Spleen (tissue), 11 donors: ENCODE measurements around the gene RIMBP2. TPM values are rescaled to one million over a fixed set of nuclear protein-coding genes. Genes with fewer than 3 reads are reported as not detected.

Experiments
- DNase-seq: peaks from one replicate; pipeline ENCODE4 v3.0.0-alpha.2; 2020
- H3K27ac ChIP-seq, 8 donors: fragments of 200-600 bp; sonication (generic) in 7 of 8; 1 replicate in 4 of 8; 2 replicates in 4 of 8; pipeline versions ENCODE4 v1.5.0 to v1.8.0; 2016 to 2021; ENCODE audit warnings: inconsistent platforms in 4 of 8, mild to moderate bottlenecking in 4 of 8, moderate library complexity in 1 of 8
- H3K27me3 ChIP-seq, 7 donors: fragments of 200-600 bp; sonication (generic) in 6 of 7; replicated peaks in 1 of 7; 1 replicate in 4 of 7; 2 replicates in 3 of 7; pipeline versions ENCODE4 v1.5.0 to v1.8.0; 2016 to 2021; ENCODE audit warnings: inconsistent platforms in 3 of 7, mild to moderate bottlenecking in 1 of 7
- H3K36me3 ChIP-seq, 6 donors: fragments of 200-600 bp; sonication (generic) in 5 of 6; 1 replicate in 4 of 6; 2 replicates in 2 of 6; pipeline versions ENCODE4 v1.5.0 to v1.8.0; 2016 to 2021; ENCODE audit warnings: inconsistent platforms in 2 of 6
- H3K4me1 ChIP-seq, 6 donors: fragments of 200-600 bp; sonication (generic) in 5 of 6; 1 replicate in 3 of 6; 2 replicates in 3 of 6; pipeline versions ENCODE4 v1.5.0 to v1.8.0; 2016 to 2021; ENCODE audit warnings: inconsistent platforms in 3 of 6
- H3K4me3 ChIP-seq, 8 donors: fragments of 200-600 bp; sonication (generic) in 7 of 8; 1 replicate in 4 of 8; 2 replicates in 4 of 8; pipeline versions ENCODE4 v1.5.0 to v1.8.0; 2016 to 2021; ENCODE audit warnings: inconsistent platforms in 4 of 8, mild to moderate bottlenecking in 4 of 8, moderate library complexity in 2 of 8
- H3K9me3 ChIP-seq, 8 donors: fragments of 200-600 bp; sonication (generic) in 7 of 8; 1 replicate in 4 of 8; 2 replicates in 4 of 8; pipeline versions ENCODE4 v1.5.0 to v1.8.0; 2016 to 2021; ENCODE audit warnings: inconsistent platforms in 4 of 8
- POLR2A ChIP-seq, 3 donors: fragments of 450-650 bp; IDR thresholded peaks; one replicate each; pipeline ENCODE4 v1.5.1; 2017; ENCODE audit warnings: antibody characterized with exemption in 3 of 3, mild to moderate bottlenecking in 1 of 3
- POLR2AphosphoS5 ChIP-seq, 3 donors: sonication (generic); formaldehyde crosslinking; IDR thresholded peaks; one replicate each; pipeline ENCODE4 v1.5.1; 2017; ENCODE audit warnings: antibody characterized with exemption in 3 of 3
- WGBS, 5 donors: extraction: QIAGEN DNeasy Blood & Tissue Kit in 3 of 5; methylation state at CpG; one replicate each; pipeline versions ENCODE4 v1.1.5 to v1.1.7; 2013 to 2018; 5-methylcytosine and 5-hydroxymethylcytosine counted together
- intact Hi-C: fragments of 100-400 bp; cut with DNase I; formaldehyde crosslinking; loops from one replicate; pipeline ENCODE4 v1.15.0; 2023; ENCODE audit warnings: low total_unique reads
- polyA plus RNA-seq, 3 donors: library from polyadenylated mRNA; stranded (reverse); fragments of 200-250 nt; gene quantifications; one replicate each; pipeline ENCODE4 v1.2.1, GENCODE V29; 2013
- total RNA-seq, 7 donors: library from RNA; depleted of rRNA in 3 of 7; stranded (reverse); fragments of >200 nt in 3 of 7; fragmentation: NEBNext Ultra II Directional in 4 of 7; extraction: Animal tissue kit (Norgen Biotek cat#: 25700) in 4 of 7; gene quantifications; one replicate each; pipeline versions ENCODE4 v1.1.0 to v1.2.1, GENCODE V29; 2016 to 2021
- TF ChIP-seq, protein P1 (sequence below), 11 experiments: fragments of 200-600 bp in 7 of 11; fragments of 450-650 bp in 4 of 11; sonication (generic) in 4 of 11; IDR thresholded peaks in 8 of 11; conservative IDR thresholded peaks in 3 of 11; 1 replicate in 7 of 11; 2 replicates in 4 of 11; pipeline versions ENCODE4 v1.4.0 to v1.8.0; 2016 to 2021; ENCODE audit warnings: antibody characterized with exemption in 11 of 11, inconsistent platforms in 4 of 11, mild to moderate bottlenecking in 1 of 11
- donor health status: healthy with polysubstance abuse.
- donor health status: DM: no; HTN: no; CAD: no; lungs with moderate emphysema.
- donor health status: DM: no; HTN: no; CAD: no.
- donor health status: Bipolar disorder and iron deficiency.
- donor health status: healthy.
- donor health status: DM: no; HTN: no; CAD: no.
- donor health status: DM: yes; HTN: yes; CAD: no.

RIMBP2 gene
- total and polyA plus RNA-seq, 10 donors: 0.05 to 5.2 (median 0.95) TPM

GRCh38 chr12:130620756-130621155 lies 95.3 kb downstream of the RIMBP2 start:
- no peak for DNase-seq
- H3K27me3 ChIP-seq: no peaks in the 10 kb centered on the region
- H3K36me3 ChIP-seq: no peaks in the 10 kb centered on the region
- no peaks in the 10 kb centered on the region for H3K4me1 ChIP-seq
- H3K9me3 ChIP-seq: peaks cover 0 to 17% (median 0%) of the 10 kb centered on the region in 8 donors
- 81 to 91% (median 88%) methylated on average over 5 to 6 of the region's 6 CpGs for WGBS, 5 donors
- no peak overlapping the region for H3K27ac ChIP-seq
- intact Hi-C loops: no loop called here
- no peak for TF ChIP-seq POLR2A (IDR thresholded peaks at IDR 0.05)
- TF ChIP-seq POLR2AphosphoS5 (IDR thresholded peaks at IDR 0.05): no peak
- TF ChIP-seq, protein P1, sequence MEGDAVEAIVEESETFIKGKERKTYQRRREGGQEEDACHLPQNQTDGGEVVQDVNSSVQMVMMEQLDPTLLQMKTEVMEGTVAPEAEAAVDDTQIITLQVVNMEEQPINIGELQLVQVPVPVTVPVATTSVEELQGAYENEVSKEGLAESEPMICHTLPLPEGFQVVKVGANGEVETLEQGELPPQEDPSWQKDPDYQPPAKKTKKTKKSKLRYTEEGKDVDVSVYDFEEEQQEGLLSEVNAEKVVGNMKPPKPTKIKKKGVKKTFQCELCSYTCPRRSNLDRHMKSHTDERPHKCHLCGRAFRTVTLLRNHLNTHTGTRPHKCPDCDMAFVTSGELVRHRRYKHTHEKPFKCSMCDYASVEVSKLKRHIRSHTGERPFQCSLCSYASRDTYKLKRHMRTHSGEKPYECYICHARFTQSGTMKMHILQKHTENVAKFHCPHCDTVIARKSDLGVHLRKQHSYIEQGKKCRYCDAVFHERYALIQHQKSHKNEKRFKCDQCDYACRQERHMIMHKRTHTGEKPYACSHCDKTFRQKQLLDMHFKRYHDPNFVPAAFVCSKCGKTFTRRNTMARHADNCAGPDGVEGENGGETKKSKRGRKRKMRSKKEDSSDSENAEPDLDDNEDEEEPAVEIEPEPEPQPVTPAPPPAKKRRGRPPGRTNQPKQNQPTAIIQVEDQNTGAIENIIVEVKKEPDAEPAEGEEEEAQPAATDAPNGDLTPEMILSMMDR (IDR thresholded peaks at IDR 0.05 in 8 of 11, conservative IDR thresholded peaks at IDR 0.05 in 3 of 11): no peak
- H3K4me3 ChIP-seq: no peak overlapping the region

DNA sequence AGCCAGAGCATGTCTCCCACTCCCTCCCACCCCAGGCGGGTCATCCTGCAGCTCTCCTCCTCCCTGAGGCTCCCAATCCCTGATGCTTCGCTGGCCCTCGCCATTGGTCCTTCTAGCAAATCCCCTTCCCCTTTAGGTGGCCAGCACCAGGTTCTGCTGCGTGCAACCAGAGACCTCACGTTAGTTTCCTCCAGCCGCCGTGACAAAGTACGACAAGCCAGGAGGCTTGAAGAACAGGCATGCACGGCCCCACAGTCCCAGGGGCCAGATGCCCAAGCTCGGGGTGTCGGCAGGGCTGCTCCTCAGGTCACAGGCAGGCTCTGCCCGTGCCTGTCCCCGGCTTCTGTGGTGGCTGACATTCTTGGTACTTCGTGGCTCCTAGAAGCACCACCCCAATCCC lies 95.8 kb downstream of the RIMBP2 start:
- no peak overlapping the region for H3K4me3 ChIP-seq
- no peaks in the 10 kb centered on the region for H3K4me1 ChIP-seq
- H3K36me3 ChIP-seq: no peaks in the 10 kb centered on the region
- TF ChIP-seq, protein P1 (IDR thresholded peaks at IDR 0.05 in 8 of 11, conservative IDR thresholded peaks at IDR 0.05 in 3 of 11): no peak
- TF ChIP-seq POLR2AphosphoS5 (IDR thresholded peaks at IDR 0.05): no peak
- no peak for TF ChIP-seq POLR2A (IDR thresholded peaks at IDR 0.05)
- intact Hi-C loops: no loop called here
- 89 to 90% (median 89%) methylated on average over 12 to 14 of the region's 14 CpGs for WGBS, 5 donors
- DNase-seq: no peak
- H3K27ac ChIP-seq: no peak overlapping the region
- H3K27me3 ChIP-seq: no peaks in the 10 kb centered on the region
- peaks cover 0 to 17% (median 0%) of the 10 kb centered on the region in 8 donors for H3K9me3 ChIP-seq

- Histone ChIP-seq H3K27me3 (no peaks in the 10 kb centered on the region), H3K4me3 (no peak overlapping the region), H3K9me3 (peaks cover 0 to 17% (median 0%) of the 10 kb centered on the region in 8 donors), H3K4me1 (no peaks in the 10 kb centered on the region), H3K36me3 (no peaks in the 10 kb centered on the region), H3K27ac (no peak overlapping the region)
- intact Hi-C loops: no loop called here
- TF ChIP-seq POLR2A (IDR thresholded peaks at IDR 0.05): no peak
- TF ChIP-seq, protein P1 (IDR thresholded peaks at IDR 0.05 in 8 of 11, conservative IDR thresholded peaks at IDR 0.05 in 3 of 11): no peak
- no peak for TF ChIP-seq POLR2AphosphoS5 (IDR thresholded peaks at IDR 0.05)
- WGBS, 5 donors: 74 to 86% (median 78%) methylated on average over 15 to 16 of the region's 16 CpGs
- no peak for DNase-seq
Measured at GRCh38 chr12:130619385-130620001, 96.6 kb downstream of the RIMBP2 start.

DNA sequence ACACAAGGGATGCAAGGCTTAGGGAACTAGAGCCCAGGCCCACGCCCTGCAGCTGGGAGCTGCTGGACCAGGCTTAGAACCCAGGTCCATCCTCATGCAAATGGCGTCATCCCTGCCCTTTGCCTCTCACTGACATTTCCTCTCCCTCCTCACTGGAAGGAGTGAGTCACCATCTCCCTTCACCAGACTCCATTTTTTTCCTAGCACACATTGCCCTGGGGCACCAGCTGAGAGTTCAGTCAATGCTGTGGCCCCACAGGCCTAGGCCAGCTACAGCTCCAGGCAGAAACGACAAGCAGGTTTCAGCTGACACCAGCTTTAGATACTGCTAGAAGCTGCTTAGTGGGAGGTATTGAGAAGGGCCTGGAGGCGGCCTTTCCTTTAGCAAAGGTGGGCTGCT lies 98.9 kb downstream of the RIMBP2 start:
- Histone ChIP-seq H3K4me3 (no peak overlapping the region), H3K27ac (no peak overlapping the region), H3K4me1 (no peaks in the 10 kb centered on the region), H3K27me3 (no peaks in the 10 kb centered on the region), H3K36me3 (no peaks in the 10 kb centered on the region), H3K9me3 (peaks cover 0 to under 1% (median 0%) of the 10 kb centered on the region in 8 donors)
- DNase-seq: no peak
- intact Hi-C loops: no loop called here
- TF ChIP-seq POLR2A (IDR thresholded peaks at IDR 0.05) (no peak), POLR2AphosphoS5 (IDR thresholded peaks at IDR 0.05) (no peak)
- TF ChIP-seq, protein P1 (IDR thresholded peaks at IDR 0.05 in 8 of 11, conservative IDR thresholded peaks at IDR 0.05 in 3 of 11): no peak
- 60 to 81% (median 77%) methylated on average over 4 of the region's 4 CpGs for WGBS, 5 donors
